ENCODE results near the gene PSMA7. TPM values are rescaled to one million over a fixed set of nuclear protein-coding genes. Genes with fewer than 3 reads are reported as not detected.

Gene PSMA7
- total RNA-seq, 2 donors from 2014 or later, result 174 to 176 TPM

- ATAC-seq (no peak), DNase-seq (no peak)
- TF ChIP-seq POLR2A (IDR thresholded peaks at IDR 0.05) (no peak), CTCF (IDR thresholded peaks at IDR 0.05) (no peak)
- Histone ChIP-seq H3K4me1 (peaks cover 12% of the 10 kb centered on the region), H3K36me3 (replicated peaks in 1 of 2; ENCODE audit: insufficient read depth in 1 of 2, low read depth in 2 of 2) (peaks cover 7 to 38% of the 10 kb centered on the region in 2 donors), H3K27ac (no peak overlapping the region), H3K9me3 (no peaks in the 10 kb centered on the region), H3K4me3 (no peak overlapping the region), H3K27me3 (no peaks in the 10 kb centered on the region)
- intact Hi-C loops (cut with DNase I), result loop anchor here (5.0 kb wide), 1 partner anchor 66 kb away; no protein-coding TSS in a partner anchor
- 76 to 88% methylated on average over 6 of the region's 6 CpGs for WGBS, 2 donors
Measured at GRCh38 chr20:62128502-62128901, 14.7 kb downstream of the PSMA7 start.

- no peak for DNase-seq
- ATAC-seq, result no peak
- no peaks in the 10 kb centered on the region for H3K27me3 ChIP-seq
- no peak overlapping the region for H3K27ac ChIP-seq
- WGBS, 2 donors, result 82 to 83% methylated on average over 5 to 6 of the region's 6 CpGs
- no peak overlapping the region for H3K4me3 ChIP-seq
- H3K36me3 ChIP-seq (replicated peaks in 1 of 2; ENCODE audit: insufficient read depth in 1 of 2, low read depth in 2 of 2), result peaks cover 7 to 36% of the 10 kb centered on the region in 2 donors
- no peaks in the 10 kb centered on the region for H3K9me3 ChIP-seq
- intact Hi-C loops (cut with DNase I), result loop anchor here (5.0 kb wide), 1 partner anchor 65 kb away; no protein-coding TSS in a partner anchor
- peaks cover 17% of the 10 kb centered on the region for H3K4me1 ChIP-seq
- TF ChIP-seq POLR2A (IDR thresholded peaks at IDR 0.05) (no peak), CTCF (IDR thresholded peaks at IDR 0.05) (no peak)
Measured at GRCh38 chr20:62127799-62128198, 15.4 kb downstream of the PSMA7 start.

GRCh38 chr20:62126141-62126540, 17.1 kb downstream of the PSMA7 start:
- intact Hi-C loops (cut with DNase I), result loop anchor here (5.0 kb wide), 1 partner anchor 64 kb away; no protein-coding TSS in a partner anchor
- no peak overlapping the region for H3K4me3 ChIP-seq
- DNase-seq (no peak), ATAC-seq (no peak)
- H3K9me3 ChIP-seq, result no peaks in the 10 kb centered on the region
- H3K27ac ChIP-seq, result no peak overlapping the region
- no peaks in the 10 kb centered on the region for H3K27me3 ChIP-seq
- 90 to 95% methylated on average over 17 to 20 of the region's 20 CpGs for WGBS, 2 donors
- H3K36me3 ChIP-seq (replicated peaks in 1 of 2; ENCODE audit: insufficient read depth in 1 of 2, low read depth in 2 of 2), result peaks cover 4 to 25% of the 10 kb centered on the region in 2 donors
- TF ChIP-seq POLR2A (IDR thresholded peaks at IDR 0.05) (no peak), CTCF (IDR thresholded peaks at IDR 0.05) (no peak)
- peaks cover 20% of the 10 kb centered on the region for H3K4me1 ChIP-seq

GRCh38 chr20:62123450-62124118, 19.6 kb downstream of the PSMA7 start:
- 22 to 25% methylated on average over 18 to 19 of the region's 19 CpGs for WGBS, 2 donors
- peaks cover 0 to 19% of the 10 kb centered on the region in 2 donors for H3K36me3 ChIP-seq (replicated peaks in 1 of 2; ENCODE audit: insufficient read depth in 1 of 2, low read depth in 2 of 2)
- intact Hi-C loops (cut with DNase I), result no loop called here
- TF ChIP-seq POLR2A (IDR thresholded peaks at IDR 0.05) (no peak), CTCF (IDR thresholded peaks at IDR 0.05) (no peak)
- H3K27ac ChIP-seq, result peak overlapping the region in 3 of 4 donors; percentile 83 to 99 (median 98)
- ATAC-seq (no peak), DNase-seq (no peak)
- peaks cover 46% of the 10 kb centered on the region for H3K4me1 ChIP-seq
- H3K27me3 ChIP-seq, result no peaks in the 10 kb centered on the region
- H3K4me3 ChIP-seq, result peak overlapping the region in 1 of 2 donors; percentile 66
- no peaks in the 10 kb centered on the region for H3K9me3 ChIP-seq

All from body of pancreas (tissue), 4 donors.